Measurements from ENCODE around the gene PER2.

Gene PER2

GRCh38 chr2:238267341-238267710, 21.1 kb downstream of the PER2 start:
- DNase-seq (ENCODE audit: low read depth) = no peak

- no peak for DNase-seq (ENCODE audit: low read depth)
These were observed 22.8 kb downstream of the PER2 start for GRCh38 chr2:238265605-238266004.

GRCh38 chr2:238264072-238264460, 24.3 kb downstream of the PER2 start:
- no peak for DNase-seq (ENCODE audit: low read depth)

- peak; percentile 68 for DNase-seq (ENCODE audit: low read depth)
These were observed 25.0 kb downstream of the PER2 start for GRCh38 chr2:238263204-238264071.

- no peak for DNase-seq (ENCODE audit: low read depth)
These were observed 25.8 kb downstream of the PER2 start for GRCh38 chr2:238262496-238263122.

GRCh38 chr2:238261718-238262375, 26.6 kb downstream of the PER2 start:
- no peak for DNase-seq (ENCODE audit: low read depth)

GRCh38 chr2:238260883-238261282, 27.5 kb downstream of the PER2 start:
- no peak for DNase-seq (ENCODE audit: low read depth)

- DNase-seq (ENCODE audit: low read depth) = no peak
These were observed 29.1 kb downstream of the PER2 start for GRCh38 chr2:238259061-238260020.

GRCh38 chr2:238257786-238258700, 30.4 kb downstream of the PER2 start:
- DNase-seq (ENCODE audit: low read depth) = no peak

- peak; percentile 58 for DNase-seq (ENCODE audit: low read depth)
These were observed 31.8 kb downstream of the PER2 start for GRCh38 chr2:238256594-238257104.

- no peak for DNase-seq (ENCODE audit: low read depth)
These were observed 32.3 kb downstream of the PER2 start for GRCh38 chr2:238256111-238256510.

GRCh38 chr2:238255636-238256035, 32.8 kb downstream of the PER2 start:
- DNase-seq (ENCODE audit: low read depth) = no peak

GRCh38 chr2:238255151-238255551, 33.3 kb downstream of the PER2 start:
- no peak for DNase-seq (ENCODE audit: low read depth)

- DNase-seq (ENCODE audit: low read depth) = no peak
These were observed 34.2 kb downstream of the PER2 start for GRCh38 chr2:238254095-238254723.

GRCh38 chr2:238252766-238253630, 35.4 kb downstream of the PER2 start:
- no peak for DNase-seq (ENCODE audit: low read depth)

GRCh38 chr2:238251986-238252385, 36.4 kb downstream of the PER2 start:
- no peak for DNase-seq (ENCODE audit: low read depth)

- DNase-seq (ENCODE audit: low read depth) = no peak
These were observed 37.1 kb downstream of the PER2 start for GRCh38 chr2:238251331-238251730.

GRCh38 chr2:238250896-238251295, 37.5 kb downstream of the PER2 start:
- no peak for DNase-seq (ENCODE audit: low read depth)

- DNase-seq (ENCODE audit: low read depth) = no peak
These were observed 40.5 kb downstream of the PER2 start for GRCh38 chr2:238247841-238248453.

Data from activated T-cell treated with anti-CD3 and anti-CD28 coated beads for 1 hour (primary cell).